ENCODE data around the gene CARD19. TPM values are rescaled to one million over a fixed set of nuclear protein-coding genes. Genes with fewer than 3 reads are reported as not detected.
"Not testable (repeated sequence)": the region's sequence is repeated elsewhere in the genome, so short reads cannot be mapped to it uniquely, and the experiment has no call there.

Gene CARD19
- total RNA-seq, 1 experiment from 2014 or later, result 31.4 TPM

DNA sequence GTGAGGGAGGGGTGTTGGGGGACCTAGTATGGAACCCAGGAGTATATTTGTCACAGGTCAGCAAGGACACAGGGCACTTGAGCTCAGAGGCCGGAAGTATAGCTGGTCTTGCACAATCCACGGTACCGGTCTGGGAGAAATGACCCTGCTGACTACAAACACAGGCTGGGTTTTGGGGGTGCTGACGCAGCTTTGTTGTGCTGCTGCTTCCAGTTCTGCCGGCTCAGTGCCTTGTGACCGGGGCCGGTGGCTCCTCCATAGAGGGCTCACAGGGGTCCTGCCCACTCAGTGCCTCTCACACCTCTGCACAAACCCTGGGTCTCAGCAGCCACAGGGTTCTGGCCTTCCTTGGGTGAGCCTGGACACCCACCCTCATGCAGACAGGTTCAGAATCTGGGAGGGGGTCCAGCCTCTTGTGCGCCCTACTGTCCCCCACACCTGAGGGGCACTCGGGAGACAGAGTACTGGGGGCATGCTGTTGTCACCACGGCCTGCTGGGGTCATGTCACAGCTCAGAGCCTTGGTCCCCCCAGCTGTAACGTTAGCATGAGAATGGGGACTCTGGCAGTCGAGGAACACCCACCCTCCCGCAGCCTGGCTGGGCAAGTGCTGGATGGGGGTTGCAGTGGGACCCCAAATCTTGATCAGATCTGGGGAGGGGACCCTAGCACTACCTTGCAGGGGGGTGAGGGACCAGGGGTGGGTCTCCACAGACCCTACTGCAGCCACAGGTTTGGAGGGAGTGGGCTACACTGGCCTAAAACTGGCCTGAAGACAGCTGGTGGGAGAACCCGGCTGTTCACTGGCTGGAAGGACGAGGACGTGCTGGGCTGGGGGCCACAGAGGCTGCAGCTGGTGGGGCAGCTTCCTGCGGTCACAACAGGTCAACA lies 20.3 kb downstream of the CARD19 start:
- no peak for DNase-seq (ENCODE audit: low spot score)
- in situ Hi-C loops (cut with HindIII; ENCODE audit: low sequenced_read_pairs), result no loop called here

DNA sequence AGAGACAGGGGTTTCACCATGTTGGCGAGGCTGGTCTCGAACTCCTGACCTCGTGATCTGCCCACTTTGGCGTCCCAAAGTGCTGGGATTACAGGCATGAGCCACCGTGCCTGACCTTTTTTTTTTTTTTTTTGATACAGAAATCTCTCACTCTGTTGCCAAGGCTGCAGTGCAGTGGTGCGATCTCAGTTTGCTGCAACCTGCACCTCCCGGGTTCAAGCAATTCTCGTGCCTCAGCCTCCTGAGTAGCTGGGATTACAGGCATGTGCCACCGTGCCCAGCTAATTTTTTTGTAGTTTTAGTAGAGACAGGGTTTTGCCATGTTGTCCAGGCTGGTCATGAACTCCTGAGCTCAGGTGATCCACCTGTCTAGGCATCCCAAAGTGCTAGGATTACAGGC lies 21.5 kb downstream of the CARD19 start:
- DNase-seq (ENCODE audit: low spot score); in situ Hi-C loops (cut with HindIII; ENCODE audit: low sequenced_read_pairs): not testable (repeated sequence)

- in situ Hi-C loops (cut with HindIII; ENCODE audit: low sequenced_read_pairs), result no loop called here
These were observed 22.2 kb downstream of the CARD19 start for GRCh38 chr9:93117924-93118862.

GRCh38 chr9:93118863-93119702 lies 23.1 kb downstream of the CARD19 start:
- peak; percentile 61 for DNase-seq (ENCODE audit: low spot score)
- in situ Hi-C loops (cut with HindIII; ENCODE audit: low sequenced_read_pairs), result no loop called here

More at GRCh38 chr9:93117924-93118862, 22.2 kb downstream of the CARD19 start:
- no peak for DNase-seq (ENCODE audit: low spot score)

DNA sequence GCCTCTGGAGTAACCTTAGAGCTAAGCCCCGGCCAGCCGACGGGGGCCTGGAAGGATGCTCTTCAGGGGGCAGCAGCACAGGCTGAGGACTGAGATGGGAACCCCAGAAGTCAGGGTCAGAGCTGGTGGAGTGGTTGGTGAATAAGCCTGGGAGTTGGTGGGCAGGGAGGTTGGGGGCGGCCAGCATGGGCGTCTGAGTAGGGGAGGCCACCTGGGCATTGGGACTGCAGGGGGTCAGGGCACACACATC lies 23.6 kb downstream of the CARD19 start:
- no peak for DNase-seq (ENCODE audit: low spot score)
- in situ Hi-C loops (cut with HindIII; ENCODE audit: low sequenced_read_pairs), result no loop called here

- peak; percentile 59 for DNase-seq (ENCODE audit: low spot score)
- in situ Hi-C loops (cut with HindIII; ENCODE audit: low sequenced_read_pairs), result no loop called here
These were observed 24.2 kb downstream of the CARD19 start for GRCh38 chr9:93119953-93120845.

- DNase-seq (ENCODE audit: low spot score), result no peak
These were observed 24.9 kb downstream of the CARD19 start for GRCh38 chr9:93120846-93121315.

DNA sequence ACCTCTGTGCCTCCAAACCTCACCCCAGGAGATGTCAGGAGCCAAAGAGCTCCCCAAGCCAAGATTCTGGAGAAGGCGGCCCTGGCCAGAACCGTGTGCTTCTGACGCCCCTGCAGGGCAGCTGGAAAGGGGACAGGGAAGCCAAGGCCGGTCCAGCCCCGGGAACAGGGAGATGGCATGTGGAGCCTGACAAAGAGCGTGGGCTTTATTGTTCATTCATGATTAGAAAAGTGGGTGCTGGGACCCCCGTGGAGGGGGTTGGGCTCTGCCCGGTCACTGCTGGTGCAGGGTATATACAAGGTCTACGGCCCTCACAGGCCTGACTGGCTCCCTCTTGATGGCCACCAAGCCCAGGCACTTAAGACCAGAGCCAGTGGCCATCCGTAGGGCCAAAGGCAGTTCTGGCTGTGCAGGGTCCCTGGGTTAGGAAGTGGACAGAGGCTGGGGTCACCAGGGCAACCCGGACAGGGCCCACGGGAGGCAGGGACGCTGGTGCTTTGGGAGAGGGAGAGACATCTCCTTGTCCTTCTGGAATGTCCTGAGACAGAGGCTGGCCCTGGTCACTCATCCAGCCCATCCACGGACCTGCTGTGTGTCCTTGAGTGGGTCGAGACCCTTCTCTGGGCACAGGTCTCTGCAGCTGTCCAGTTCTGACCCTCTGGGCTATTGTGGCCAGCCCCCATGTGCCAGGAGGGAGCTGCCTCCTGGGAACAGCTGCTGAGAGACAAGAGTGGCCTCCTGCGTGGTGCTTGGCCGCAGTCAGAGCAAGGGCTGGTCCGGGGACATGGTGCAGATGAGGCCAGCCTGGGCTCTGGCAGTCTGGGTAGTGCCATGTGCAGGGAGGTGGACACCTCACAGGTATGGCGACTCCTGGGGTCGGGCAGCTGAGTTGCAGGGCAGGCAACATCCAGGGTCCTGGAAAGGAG lies 25.6 kb downstream of the CARD19 start:
- DNase-seq (ENCODE audit: low spot score), result no peak
- in situ Hi-C loops (cut with HindIII; ENCODE audit: low sequenced_read_pairs), result no loop called here

More at GRCh38 chr9:93120846-93121315, 24.9 kb downstream of the CARD19 start:
- in situ Hi-C loops (cut with HindIII; ENCODE audit: low sequenced_read_pairs), result no loop called here

DNA sequence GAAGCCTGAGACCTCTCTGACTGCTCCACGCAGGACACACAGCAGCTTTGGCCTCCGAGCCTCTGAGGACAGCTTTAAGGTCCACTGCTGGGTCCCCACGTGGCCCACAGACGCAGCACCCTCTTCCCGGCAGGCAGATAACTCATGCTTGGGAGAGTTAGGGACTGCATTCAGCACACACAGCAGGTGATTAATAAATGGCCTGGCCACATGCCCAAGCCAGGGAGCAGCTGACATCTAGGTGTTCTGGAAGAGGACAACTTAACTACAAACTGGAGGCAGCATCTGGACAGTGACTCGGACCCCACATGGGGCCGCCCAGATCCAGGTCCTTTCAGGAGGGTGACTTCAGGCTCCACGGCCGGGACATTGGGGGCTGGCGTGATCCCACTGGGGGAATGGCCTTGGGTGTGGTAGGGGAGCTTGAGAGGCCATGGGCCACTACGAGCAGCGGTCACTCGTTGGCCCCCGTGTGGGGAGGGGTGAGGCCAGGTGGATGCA lies 26.8 kb downstream of the CARD19 start:
- DNase-seq (ENCODE audit: low spot score), result no peak
- in situ Hi-C loops (cut with HindIII; ENCODE audit: low sequenced_read_pairs), result no loop called here

DNA sequence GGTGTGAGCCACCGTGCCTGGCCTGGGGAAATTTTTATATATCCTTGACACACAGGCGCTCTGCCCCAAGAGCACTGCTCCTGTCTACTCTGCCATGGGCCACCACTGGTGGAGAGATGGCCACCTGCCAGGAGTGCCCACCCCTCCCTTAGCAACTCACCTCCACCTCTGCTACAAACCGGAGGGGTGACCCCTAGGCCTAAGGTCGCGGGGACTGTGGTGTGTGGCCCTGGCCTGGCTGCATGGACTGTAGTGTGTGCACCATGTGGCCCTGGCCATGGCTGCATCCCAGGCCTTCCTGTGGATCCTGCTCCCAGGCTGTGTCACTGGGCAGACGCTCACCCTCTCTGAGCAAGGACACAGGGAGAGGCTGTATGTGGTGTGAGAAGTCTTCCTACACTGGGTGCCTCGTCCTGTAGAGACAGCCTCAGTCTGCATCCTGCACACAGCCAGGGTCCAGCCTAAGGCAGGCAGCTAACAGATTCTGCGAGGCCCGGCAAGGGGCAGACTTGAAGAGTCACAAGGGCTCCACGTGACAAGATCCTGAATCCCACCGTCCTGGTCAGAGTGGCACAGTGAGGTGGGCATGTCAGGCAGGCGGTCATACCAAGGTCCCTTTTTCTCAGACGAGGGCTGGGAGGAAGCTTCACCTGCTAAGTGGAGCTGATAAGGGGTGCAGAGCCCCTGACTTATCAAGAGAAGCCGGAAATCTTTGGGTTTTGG lies 27.7 kb downstream of the CARD19 start:
- in situ Hi-C loops (cut with HindIII; ENCODE audit: low sequenced_read_pairs), result no loop called here
- no peak for DNase-seq (ENCODE audit: low spot score)

DNA sequence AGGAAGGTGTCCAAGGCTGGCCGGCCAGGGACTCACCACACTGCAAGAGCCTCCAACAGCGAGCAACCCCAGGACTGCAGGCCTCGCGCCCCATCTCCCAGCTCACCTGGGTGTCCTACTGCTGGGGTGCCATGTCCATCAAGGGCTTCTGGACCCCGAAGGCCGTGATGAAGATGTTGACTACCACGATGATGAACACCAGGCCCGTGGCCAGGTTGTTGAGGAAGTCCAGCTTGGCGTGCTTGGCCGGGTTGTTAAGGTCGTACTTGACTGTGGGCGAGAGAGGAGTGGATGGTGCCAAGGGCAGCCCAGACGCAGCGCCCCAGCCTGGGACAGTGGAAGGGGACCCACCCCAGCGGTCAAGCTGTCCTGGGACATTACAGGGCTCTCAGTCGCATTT lies 28.8 kb downstream of the CARD19 start:
- DNase-seq (ENCODE audit: low spot score), result no peak
- in situ Hi-C loops (cut with HindIII; ENCODE audit: low sequenced_read_pairs), result no loop called here

DNA sequence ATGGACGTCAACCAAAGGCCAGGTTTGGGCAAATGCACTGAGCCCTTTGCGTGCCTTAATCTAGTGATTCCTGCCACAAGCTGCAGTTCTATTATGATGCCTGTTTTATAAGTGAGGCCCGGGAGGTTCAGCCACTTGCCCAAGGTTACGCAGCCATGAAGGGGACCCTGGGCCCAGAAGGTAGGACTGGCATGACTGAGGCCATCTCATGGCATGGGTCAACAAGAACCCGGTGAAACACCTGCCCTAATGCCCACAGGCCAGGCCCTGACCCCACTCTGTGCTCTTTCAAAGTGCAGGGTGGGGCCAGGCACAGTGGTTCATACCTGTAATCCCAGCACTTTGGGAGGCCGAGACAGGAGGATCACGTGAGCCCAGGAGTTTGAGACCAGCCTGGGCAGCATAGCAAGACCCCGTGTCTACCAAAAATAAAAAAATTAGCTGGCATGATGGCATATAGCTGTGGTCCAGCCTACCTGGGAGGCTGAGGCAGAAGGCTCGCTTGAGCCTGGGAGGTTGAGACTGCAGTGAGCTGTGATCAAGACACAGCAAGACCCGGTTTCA lies 29.4 kb downstream of the CARD19 start:
- no peak for DNase-seq (ENCODE audit: low spot score)
- in situ Hi-C loops (cut with HindIII; ENCODE audit: low sequenced_read_pairs), result no loop called here

DNA sequence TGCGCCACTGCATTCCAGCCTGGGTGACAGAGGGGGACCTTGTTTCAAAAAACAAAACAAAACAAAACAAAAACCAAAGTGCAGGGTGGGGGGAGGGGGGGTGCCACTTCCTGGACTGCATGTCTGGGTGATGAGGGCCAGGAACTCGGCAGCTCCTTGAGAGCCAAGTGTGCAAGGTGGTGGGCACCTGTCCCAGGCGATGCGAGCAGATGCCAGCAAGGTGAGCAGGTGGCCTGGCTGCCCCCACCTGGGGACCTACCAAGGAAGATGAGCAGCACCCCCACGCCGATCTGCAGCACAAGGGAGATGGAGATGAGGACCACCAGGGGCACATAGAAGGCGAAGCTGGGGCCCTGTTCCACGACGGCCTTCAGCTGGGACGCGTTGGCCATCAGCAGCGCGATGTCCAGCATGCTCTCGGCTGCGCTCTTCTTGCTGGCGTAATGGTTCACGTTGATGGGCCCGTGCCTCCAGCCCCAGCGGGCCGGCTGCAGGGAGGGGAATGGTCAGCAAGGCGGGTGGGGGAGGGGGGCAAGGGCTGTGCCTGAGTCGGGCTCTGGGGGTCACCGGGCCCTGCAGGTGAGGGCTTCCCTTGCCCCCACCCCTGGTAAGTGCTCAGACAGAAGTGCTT lies 30.2 kb downstream of the CARD19 start:
- in situ Hi-C loops (cut with HindIII; ENCODE audit: low sequenced_read_pairs), result no loop called here
- DNase-seq (ENCODE audit: low spot score), result peak; percentile 58

- in situ Hi-C loops (cut with HindIII; ENCODE audit: low sequenced_read_pairs), result no loop called here
These were observed 30.9 kb downstream of the CARD19 start for GRCh38 chr9:93126825-93127368.

GRCh38 chr9:93127395-93127911 lies 31.4 kb downstream of the CARD19 start:
- in situ Hi-C loops (cut with HindIII; ENCODE audit: low sequenced_read_pairs), result no loop called here
- DNase-seq (ENCODE audit: low spot score), result peak; percentile 7

More at GRCh38 chr9:93126825-93127368, 30.9 kb downstream of the CARD19 start:
- peak; percentile 41 for DNase-seq (ENCODE audit: low spot score)
